ENCODE measurements around the gene CDH12.
"Not testable (repeated sequence)": the region's sequence is repeated elsewhere in the genome, so short reads cannot be mapped to it uniquely, and the experiment has no call there.

The CDH12 gene

GRCh38 chr5:22109315-22109714, 743.8 kb downstream of the CDH12 start:
- DNase-seq: no peak

- no peak for DNase-seq
Observed at GRCh38 chr5:22108545-22108944, 744.6 kb downstream of the CDH12 start.

- no peak for DNase-seq
Observed at GRCh38 chr5:22102823-22103359, 750.3 kb downstream of the CDH12 start.

GRCh38 chr5:22088517-22088916, 764.6 kb downstream of the CDH12 start:
- no peak for DNase-seq

- DNase-seq: no peak
Observed at GRCh38 chr5:22079566-22079965, 773.6 kb downstream of the CDH12 start.

- DNase-seq: no peak
Observed at GRCh38 chr5:22079002-22079401, 774.1 kb downstream of the CDH12 start.

- no peak for DNase-seq
Observed at GRCh38 chr5:22076586-22076985, 776.6 kb downstream of the CDH12 start.

GRCh38 chr5:22070186-22070728, 782.9 kb downstream of the CDH12 start:
- DNase-seq: peak; percentile 52

GRCh38 chr5:22063717-22064116, 789.4 kb downstream of the CDH12 start:
- DNase-seq: no peak

- DNase-seq: no peak
Observed at GRCh38 chr5:22058620-22059019, 794.5 kb downstream of the CDH12 start.

GRCh38 chr5:22057012-22057411, 796.1 kb downstream of the CDH12 start:
- DNase-seq: no peak

GRCh38 chr5:22056601-22057000, 796.5 kb downstream of the CDH12 start:
- no peak for DNase-seq

GRCh38 chr5:22053195-22053594, 799.9 kb downstream of the CDH12 start:
- peak; percentile 85 for DNase-seq

GRCh38 chr5:22051881-22052280, 801.3 kb downstream of the CDH12 start:
- no peak for DNase-seq

GRCh38 chr5:22050931-22051330, 802.2 kb downstream of the CDH12 start:
- DNase-seq: no peak

GRCh38 chr5:22044229-22044628, 808.9 kb downstream of the CDH12 start:
- DNase-seq: no peak

GRCh38 chr5:22036061-22036460, 817.1 kb downstream of the CDH12 start:
- no peak for DNase-seq

GRCh38 chr5:22033066-22033465, 820.1 kb downstream of the CDH12 start:
- DNase-seq: no peak

GRCh38 chr5:22023784-22024183, 829.4 kb downstream of the CDH12 start:
- DNase-seq: no peak

- DNase-seq: not testable (repeated sequence)
Observed at GRCh38 chr5:22012893-22013292, 840.3 kb downstream of the CDH12 start.

- not testable (repeated sequence) for DNase-seq
Observed at GRCh38 chr5:22010808-22011207, 842.3 kb downstream of the CDH12 start.

GRCh38 chr5:22001097-22001496, 852.0 kb downstream of the CDH12 start:
- DNase-seq: not testable (repeated sequence)

- not testable (repeated sequence) for DNase-seq
Observed at GRCh38 chr5:21985799-21986198, 867.3 kb downstream of the CDH12 start.

- DNase-seq: not testable (repeated sequence)
Observed at GRCh38 chr5:21951571-21951970, 901.6 kb downstream of the CDH12 start.

- no peak for DNase-seq
Observed at GRCh38 chr5:21931116-21931515, 922.0 kb downstream of the CDH12 start.
